ENCODE measurements around the gene ACP6. TPM values are rescaled to one million over a fixed set of nuclear protein-coding genes. Genes with fewer than 3 reads are reported as not detected.

The ACP6 gene
- polyA plus RNA-seq, 2 of the 4 experiments (the other 2 are of a cell fraction): 14.9 to 26.2 TPM

DNA sequence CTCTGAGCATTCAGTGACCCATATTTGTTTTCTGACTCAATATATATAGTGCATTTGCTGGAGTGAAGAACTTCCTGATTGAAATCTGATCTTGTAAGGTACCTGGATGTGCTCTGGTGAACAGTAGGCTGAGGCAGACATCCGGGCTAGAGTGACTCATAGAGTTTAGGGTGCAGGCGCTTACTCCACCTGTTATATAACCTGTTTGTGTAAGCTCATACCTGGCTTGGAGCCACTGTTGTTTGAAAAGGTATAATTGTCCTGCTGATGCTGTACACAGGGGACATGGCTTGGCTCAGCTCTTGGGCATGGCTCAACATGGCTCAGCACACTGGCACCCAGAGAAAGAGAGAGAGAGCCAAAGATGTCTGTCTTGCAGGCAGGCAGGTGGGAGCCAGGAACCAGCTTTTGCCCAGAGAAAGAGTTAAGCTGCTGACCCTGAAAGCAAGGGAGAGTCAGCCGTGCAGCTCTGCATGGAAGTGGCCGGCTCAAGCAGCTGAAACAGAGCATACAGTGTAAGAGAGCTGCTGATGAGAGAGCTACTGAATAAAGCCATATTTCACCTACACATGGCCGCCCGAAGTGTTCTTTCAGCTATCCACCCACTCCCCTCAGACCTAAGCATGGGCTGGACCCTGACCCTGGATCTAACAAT is 46.9 kb upstream of the ACP6 start:
- Histone ChIP-seq H3K4me2 (peak overlapping the region; percentile 5; the same call in 1 of the 3 replicates), H3K4me1 (no peaks in the 10 kb centered on the region), H3K9me3 (no peaks in the 10 kb centered on the region), H3K4me3 (no peak overlapping the region), H3K27ac (no peak overlapping the region)
- ATAC-seq (peak; percentile 48 to 71; a peak in 4 of 6 replicates), FAIRE-seq (no peak), DNase-seq (ENCODE audit: low read depth in 1 of 2, low spot score in 1 of 2) (peak in 1 of 2 experiments; percentile 44)
- ChIA-PET POLR2A (no interaction called here), CTCF (interaction anchor here (0.7 to 1.3 kb wide), 5 partner anchors 24 to 90 kb away, joined by 3 to 4 read pairs (median 3); partner anchors contain the start of gene ACP6)
- TF ChIP-seq MAFK (IDR thresholded peaks at IDR 0.05; ENCODE audit: partially characterized antibody) (no peak), MAX (IDR thresholded peaks at IDR 0.05) (no peak), FOSL2 (IDR thresholded peaks at IDR 0.05) (0 out of 2 replicates have a peak, but pooled peaks have one; percentile 6), FOSL2 (CRISPR knock-in tag; IDR thresholded peaks at IDR 0.05) (no peak)
- WGBS (ENCODE audit: missing lambda C conversion rate): 53% methylated on average over 6 of the region's 6 CpGs

DNA sequence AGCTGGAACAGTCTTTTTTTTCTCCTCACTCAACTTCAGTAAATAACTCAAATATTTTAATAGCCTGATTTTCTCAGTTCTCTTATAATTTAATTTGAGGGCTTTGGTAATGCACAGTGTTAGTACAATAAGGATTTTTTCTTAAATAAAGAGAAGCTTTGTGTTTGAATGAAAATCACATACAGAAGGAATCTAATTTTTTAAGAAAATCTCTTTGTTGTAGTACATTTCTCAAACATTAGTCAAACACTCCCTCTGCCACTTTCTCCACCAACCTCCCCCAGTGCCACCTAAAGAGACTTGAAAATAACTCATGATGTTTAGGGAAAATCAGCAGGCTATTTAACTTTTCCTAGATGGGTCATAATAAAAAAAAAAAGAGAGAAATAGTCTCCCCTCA is 42.3 kb upstream of the ACP6 start:
- CTCF ChIA-PET: interaction anchor here (0.6 to 1.6 kb wide), 3 partner anchors 8 to 16 kb away, joined by 3 to 7 read pairs (median 4); no protein-coding TSS in a partner anchor
- POLR2A ChIA-PET: no interaction called here
- FAIRE-seq: no peak
- H3K9me3 ChIP-seq: no peaks in the 10 kb centered on the region
- H3K27ac ChIP-seq: no peak overlapping the region
- TF ChIP-seq EHF (CRISPR knock-in tag; IDR thresholded peaks at IDR 0.05) (no peak), CHD4 (IDR thresholded peaks at IDR 0.05; ENCODE audit: borderline replicate concordance) (no peak), CBX2 (IDR thresholded peaks at IDR 0.05; ENCODE audit: borderline replicate concordance, low read depth) (no peak), HEYL (CRISPR knock-in tag; IDR thresholded peaks at IDR 0.05) (no peak), JUN (IDR thresholded peaks at IDR 0.05) (no peak), RCOR1 (IDR thresholded peaks at IDR 0.05; ENCODE audit: low read depth, low read length) (no peak), NPAS2 (CRISPR knock-in tag; IDR thresholded peaks at IDR 0.05; ENCODE audit: borderline replicate concordance) (no peak), POLR2A (IDR thresholded peaks at IDR 0.05; ENCODE audit: low read length) (no peak), HDAC2 (IDR thresholded peaks at IDR 0.05) (no peak)
- TF ChIP-seq, protein P1, sequence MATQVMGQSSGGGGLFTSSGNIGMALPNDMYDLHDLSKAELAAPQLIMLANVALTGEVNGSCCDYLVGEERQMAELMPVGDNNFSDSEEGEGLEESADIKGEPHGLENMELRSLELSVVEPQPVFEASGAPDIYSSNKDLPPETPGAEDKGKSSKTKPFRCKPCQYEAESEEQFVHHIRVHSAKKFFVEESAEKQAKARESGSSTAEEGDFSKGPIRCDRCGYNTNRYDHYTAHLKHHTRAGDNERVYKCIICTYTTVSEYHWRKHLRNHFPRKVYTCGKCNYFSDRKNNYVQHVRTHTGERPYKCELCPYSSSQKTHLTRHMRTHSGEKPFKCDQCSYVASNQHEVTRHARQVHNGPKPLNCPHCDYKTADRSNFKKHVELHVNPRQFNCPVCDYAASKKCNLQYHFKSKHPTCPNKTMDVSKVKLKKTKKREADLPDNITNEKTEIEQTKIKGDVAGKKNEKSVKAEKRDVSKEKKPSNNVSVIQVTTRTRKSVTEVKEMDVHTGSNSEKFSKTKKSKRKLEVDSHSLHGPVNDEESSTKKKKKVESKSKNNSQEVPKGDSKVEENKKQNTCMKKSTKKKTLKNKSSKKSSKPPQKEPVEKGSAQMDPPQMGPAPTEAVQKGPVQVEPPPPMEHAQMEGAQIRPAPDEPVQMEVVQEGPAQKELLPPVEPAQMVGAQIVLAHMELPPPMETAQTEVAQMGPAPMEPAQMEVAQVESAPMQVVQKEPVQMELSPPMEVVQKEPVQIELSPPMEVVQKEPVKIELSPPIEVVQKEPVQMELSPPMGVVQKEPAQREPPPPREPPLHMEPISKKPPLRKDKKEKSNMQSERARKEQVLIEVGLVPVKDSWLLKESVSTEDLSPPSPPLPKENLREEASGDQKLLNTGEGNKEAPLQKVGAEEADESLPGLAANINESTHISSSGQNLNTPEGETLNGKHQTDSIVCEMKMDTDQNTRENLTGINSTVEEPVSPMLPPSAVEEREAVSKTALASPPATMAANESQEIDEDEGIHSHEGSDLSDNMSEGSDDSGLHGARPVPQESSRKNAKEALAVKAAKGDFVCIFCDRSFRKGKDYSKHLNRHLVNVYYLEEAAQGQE (IDR thresholded peaks at IDR 0.05): no peak
- no peaks in the 10 kb centered on the region for H3K4me1 ChIP-seq
- H3K4me2 ChIP-seq: no peak overlapping the region
- DNase-seq (ENCODE audit: low read depth in 1 of 2, low spot score in 1 of 2): no peak
- no peak overlapping the region for H3K4me3 ChIP-seq
- no peak for ATAC-seq

DNA sequence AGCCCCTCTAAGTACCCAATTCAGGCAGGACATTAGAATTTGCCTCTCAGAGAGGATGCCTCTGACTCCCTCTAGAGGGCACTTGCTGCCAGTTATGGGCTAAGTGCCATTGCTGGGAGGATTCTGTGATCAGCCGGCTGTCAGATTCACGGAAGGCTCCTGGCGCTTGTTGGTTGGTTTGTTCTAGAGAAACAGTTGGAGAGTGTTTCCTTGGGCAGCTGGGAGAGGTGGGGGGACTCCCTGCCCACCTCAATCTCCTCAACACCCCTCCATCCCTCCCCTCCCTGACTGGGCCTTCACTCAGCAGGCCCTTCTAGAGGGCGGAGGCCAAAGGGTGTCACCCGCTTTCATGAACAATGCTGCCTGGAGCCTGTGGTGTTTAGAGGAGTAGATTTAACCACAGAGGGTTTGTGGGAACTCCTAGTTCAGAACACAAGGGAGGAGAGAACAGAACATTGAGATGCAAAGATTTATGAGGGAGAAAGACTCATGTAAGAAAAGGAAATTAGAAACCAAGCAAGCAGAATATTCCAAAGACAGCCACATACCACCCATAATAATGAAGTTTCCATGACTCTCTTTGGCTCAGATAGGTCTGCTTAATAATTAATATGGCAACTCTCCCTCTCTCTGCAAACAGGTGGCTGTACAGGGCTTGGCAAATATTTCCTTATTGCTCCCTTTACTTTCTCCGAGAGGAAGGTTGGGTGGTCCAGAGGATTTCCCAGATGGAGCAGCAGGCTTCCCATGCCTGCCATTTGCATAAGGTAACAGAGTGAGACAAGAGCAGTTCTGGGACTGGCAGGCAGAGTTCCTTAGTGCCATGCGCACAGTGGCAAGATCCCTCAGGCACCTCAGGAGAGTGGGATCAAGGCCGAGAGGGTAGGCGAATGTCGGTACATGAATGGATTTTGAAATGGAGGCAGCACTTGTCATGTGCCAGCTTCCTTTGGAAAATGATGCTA is 30.0 kb upstream of the ACP6 start:
- H3K4me3 ChIP-seq: no peak overlapping the region
- no peak overlapping the region for H3K27ac ChIP-seq
- H3K4me2 ChIP-seq: peak overlapping the region; percentile 51; the same call in 2 of the 3 replicates
- no peaks in the 10 kb centered on the region for H3K9me3 ChIP-seq
- ChIA-PET POLR2A (no interaction called here), CTCF (interaction anchor here (0.6 to 3.9 kb wide), 8 partner anchors 19 to 204 kb away, joined by 3 to 13 read pairs (median 3); no protein-coding TSS in a partner anchor)
- TF ChIP-seq, protein P2, sequence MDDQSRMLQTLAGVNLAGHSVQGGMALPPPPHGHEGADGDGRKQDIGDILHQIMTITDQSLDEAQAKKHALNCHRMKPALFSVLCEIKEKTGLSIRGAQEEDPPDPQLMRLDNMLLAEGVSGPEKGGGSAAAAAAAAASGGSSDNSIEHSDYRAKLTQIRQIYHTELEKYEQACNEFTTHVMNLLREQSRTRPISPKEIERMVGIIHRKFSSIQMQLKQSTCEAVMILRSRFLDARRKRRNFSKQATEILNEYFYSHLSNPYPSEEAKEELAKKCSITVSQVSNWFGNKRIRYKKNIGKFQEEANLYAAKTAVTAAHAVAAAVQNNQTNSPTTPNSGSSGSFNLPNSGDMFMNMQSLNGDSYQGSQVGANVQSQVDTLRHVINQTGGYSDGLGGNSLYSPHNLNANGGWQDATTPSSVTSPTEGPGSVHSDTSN (IDR thresholded peaks at IDR 0.05): no peak
- TF ChIP-seq CTCF (IDR thresholded peaks at IDR 0.05) (peak; percentile 74), SMC3 (IDR thresholded peaks at IDR 0.05) (peak; percentile 68), RAD21 (conservative IDR thresholded peaks at IDR 0.05 in 1 of 2, IDR thresholded peaks at IDR 0.05 in 1 of 2) (peak; percentile 71 to 75)
- DNase-seq (ENCODE audit: low read depth in 1 of 2, low spot score in 1 of 2) (peak; percentile 55 to 71), ATAC-seq (peak; percentile 94 to 98), FAIRE-seq (peak; percentile 46)
- 89% methylated on average over 7 of the region's 10 CpGs for WGBS (ENCODE audit: missing lambda C conversion rate)
- H3K4me1 ChIP-seq: 0 out of 3 replicates have a peak, but pooled peaks cover 3% of the 10 kb centered on the region
